Neuronal stem cell (in vitro differentiated cells): ENCODE measurements around the gene RBM4.

Source experiments
- DNase-seq: peaks from one replicate; pipeline ENCODE4 v3.0.0-alpha.2; 2013; ENCODE audit warnings: low spot score
- H2AFZ ChIP-seq: one replicate; pipeline ENCODE4 v1.6.1; 2013; ENCODE audit warnings: mild to moderate bottlenecking, low read length, inconsistent platforms
- H2AK5ac ChIP-seq: 2 replicates; pipeline ENCODE4 v1.6.1; 2013; ENCODE audit warnings: low read depth, mild to moderate bottlenecking, inconsistent platforms, low read length, moderate library complexity, mixed read lengths
- H2BK120ac ChIP-seq: 2 replicates; pipeline ENCODE4 v1.6.1; 2013; ENCODE audit warnings: low read depth, mild to moderate bottlenecking, inconsistent platforms, low read length, moderate library complexity, mixed read lengths
- H2BK12ac ChIP-seq: one replicate; pipeline ENCODE4 v1.6.1; 2013; ENCODE audit warnings: low read length, inconsistent platforms
- H2BK15ac ChIP-seq: 2 replicates; pipeline ENCODE4 v1.6.1; 2013; ENCODE audit warnings: mild to moderate bottlenecking, low read length, inconsistent platforms, mixed read lengths
- H2BK5ac ChIP-seq: one replicate; pipeline ENCODE4 v1.6.1; 2013; ENCODE audit warnings: inconsistent platforms, mild to moderate bottlenecking, low read length, moderate library complexity
- H3K14ac ChIP-seq: one replicate; pipeline ENCODE4 v1.6.1; 2013; ENCODE audit warnings: low read length, inconsistent platforms
- H3K18ac ChIP-seq: 2 replicates; pipeline ENCODE4 v1.6.1; 2013; ENCODE audit warnings: low read length, inconsistent platforms
- H3K23ac ChIP-seq: 2 replicates; pipeline ENCODE4 v1.6.1; 2013; ENCODE audit warnings: low read depth, mild to moderate bottlenecking, mixed read lengths, low read length, inconsistent platforms; ENCODE audit not compliant: poor library complexity
- H3K27ac ChIP-seq: replicated peaks from 3 replicates; pipeline ENCODE4 v1.5.1; 2013; ENCODE audit warnings: low read length, inconsistent platforms
- H3K27me3 ChIP-seq, 3 experiments: 2 replicates each; pipeline ENCODE4 v1.6.1; 2013; ENCODE audit warnings: low read length in 3 of 3, mild to moderate bottlenecking in 2 of 3, inconsistent platforms in 1 of 3, low read depth in 1 of 3, mixed read lengths in 1 of 3, moderate library complexity in 1 of 3; ENCODE audit not compliant: control insufficient read depth in 3 of 3, insufficient read depth in 3 of 3
- H3K36me3 ChIP-seq, 2 donors: replicated peaks in 1 of 2; 2 replicates each; pipeline ENCODE4 v1.6.1; 2013; ENCODE audit warnings: low read length in 2 of 2; ENCODE audit not compliant: control insufficient read depth in 2 of 2, insufficient read depth in 2 of 2
- H3K4ac ChIP-seq: 2 replicates; pipeline ENCODE4 v1.6.1; 2013; ENCODE audit warnings: inconsistent platforms, mild to moderate bottlenecking, low read length, moderate library complexity
- H3K4me1 ChIP-seq, 2 donors: 1 replicate in 1 of 2; 2 replicates in 1 of 2; pipeline ENCODE4 v1.6.1; 2013; ENCODE audit warnings: low read length in 2 of 2, low read depth in 1 of 2; ENCODE audit not compliant: control insufficient read depth in 2 of 2, insufficient read depth in 1 of 2
- H3K4me2 ChIP-seq: one replicate; pipeline ENCODE4 v1.6.1; 2013; ENCODE audit warnings: mild to moderate bottlenecking, low read length, inconsistent platforms; ENCODE audit not compliant: insufficient read depth, poor library complexity, severe bottlenecking
- H3K4me3 ChIP-seq, 2 donors: 2 replicates each; pipeline ENCODE4 v1.5.1; 2013; ENCODE audit warnings: low read length in 2 of 2, mild to moderate bottlenecking in 2 of 2, inconsistent platforms in 1 of 2, moderate library complexity in 1 of 2
- H3K79me1 ChIP-seq: one replicate; pipeline ENCODE4 v1.6.1; 2013; ENCODE audit warnings: low read depth, mild to moderate bottlenecking, inconsistent platforms, low read length, moderate library complexity
- H3K9ac ChIP-seq: one replicate; pipeline ENCODE4 v1.6.1; 2013; ENCODE audit warnings: mild to moderate bottlenecking, low read depth, low read length, inconsistent platforms; ENCODE audit not compliant: poor library complexity
- H3K9me3 ChIP-seq, 2 donors: replicated peaks in 1 of 2; 2 replicates each; pipeline versions ENCODE3 to v1.6.1; 2013; ENCODE audit warnings: low read length in 2 of 2, mild to moderate bottlenecking in 2 of 2, inconsistent platforms in 1 of 2, low read depth in 1 of 2, mixed read lengths in 1 of 2, moderate library complexity in 1 of 2; ENCODE audit not compliant: control insufficient read depth in 2 of 2, insufficient read depth in 1 of 2
- H4K8ac ChIP-seq: one replicate; pipeline ENCODE4 v1.6.1; 2013; ENCODE audit warnings: low read depth, mild to moderate bottlenecking, inconsistent platforms, low read length, moderate library complexity
- H4K91ac ChIP-seq: one replicate; pipeline ENCODE4 v1.6.1; 2013; ENCODE audit warnings: low read length, low read depth, mild to moderate bottlenecking, inconsistent platforms; ENCODE audit not compliant: poor library complexity
- WGBS, 2 donors: extraction: QIAGEN DNeasy Blood & Tissue Kit; methylation state at CpG; one replicate each; pipeline ENCODE4 v1.1.7; 2013; ENCODE audit warnings: missing lambda C conversion rate in 2 of 2, mixed read lengths in 1 of 2; ENCODE audit not compliant: insufficient read length in 2 of 2, insufficient replicate concordance in 1 of 2; ENCODE audit errors: extremely low coverage in 2 of 2; 5-methylcytosine and 5-hydroxymethylcytosine counted together

Gene RBM4

DNA sequence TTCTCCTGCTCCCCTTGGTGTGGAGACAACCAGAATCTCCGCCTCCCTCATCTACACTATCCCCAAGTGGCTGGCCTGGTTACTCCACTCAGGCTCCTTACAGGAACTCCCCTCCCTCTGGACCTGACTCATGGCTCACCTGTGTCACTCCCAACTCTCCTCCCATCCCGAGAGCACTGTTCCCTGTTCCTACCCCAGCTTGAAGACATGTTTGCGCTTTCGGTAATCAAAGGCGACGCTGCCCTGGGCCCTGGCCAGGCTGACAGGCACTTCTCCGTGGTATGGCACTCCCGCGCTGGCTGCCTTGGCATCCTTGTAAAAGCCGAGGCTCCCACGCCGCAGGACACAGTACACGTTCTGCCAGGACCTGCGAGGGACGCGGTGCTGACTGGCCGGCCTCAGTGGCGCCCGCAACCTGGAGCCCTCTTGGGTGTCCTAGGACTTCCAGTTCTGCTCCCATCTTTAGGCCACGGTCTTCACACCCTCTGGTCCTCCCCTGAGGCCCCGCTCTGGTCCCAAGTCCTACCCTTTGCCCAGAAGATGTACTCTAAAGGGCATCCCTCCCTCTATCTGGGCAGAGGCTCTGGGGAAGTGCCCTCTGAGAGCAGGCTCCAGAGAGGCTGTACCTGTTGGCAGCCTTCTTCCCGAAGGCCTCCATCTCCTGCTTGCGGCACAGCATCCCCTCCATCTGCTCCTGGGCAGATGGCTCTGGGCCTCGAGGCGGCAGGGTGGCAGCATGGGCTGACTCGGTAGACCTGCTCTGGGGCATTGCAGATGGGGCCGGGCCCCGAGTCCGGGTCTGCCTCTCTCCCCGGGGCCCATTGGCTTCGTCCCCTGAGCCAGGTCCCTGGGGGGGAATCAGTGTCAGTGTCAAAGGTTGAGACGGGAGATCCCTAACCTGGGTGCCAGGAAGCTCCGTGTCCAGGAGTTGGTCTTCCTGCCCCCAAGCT lies 48.6 kb downstream of the RBM4 start:
- H3K36me3 ChIP-seq: peaks cover 51 to 74% of the 10 kb centered on the region in 2 donors
- no peak overlapping the region for H3K14ac ChIP-seq
- no peak overlapping the region for H3K4ac ChIP-seq
- H3K27me3 ChIP-seq: no peaks in the 10 kb centered on the region
- DNase-seq: no peak
- H3K9ac ChIP-seq: no peak overlapping the region
- peak overlapping the region; percentile 96 for H4K8ac ChIP-seq
- H2AFZ ChIP-seq: no peak overlapping the region
- H4K91ac ChIP-seq: no peak overlapping the region
- peaks cover 0 to 2% of the 10 kb centered on the region in 2 donors for H3K9me3 ChIP-seq
- no peaks in the 10 kb centered on the region for H3K4me1 ChIP-seq
- H2AK5ac ChIP-seq: no peak overlapping the region
- no peak overlapping the region for H2BK120ac ChIP-seq
- H3K27ac ChIP-seq: no peak overlapping the region
- no CpG with 5 or more reads among the region's 33 CpGs for WGBS, 2 donors
- no peak overlapping the region for H3K4me2 ChIP-seq
- peak overlapping the region; percentile 55 for H3K23ac ChIP-seq
- H2BK5ac ChIP-seq: peak overlapping the region; percentile 94
- peaks cover 4% of the 10 kb centered on the region for H3K79me1 ChIP-seq
- H2BK12ac ChIP-seq: no peak overlapping the region
- H3K18ac ChIP-seq: peak overlapping the region; percentile 19
- no peak overlapping the region for H2BK15ac ChIP-seq
- H3K4me3 ChIP-seq: no peak overlapping the region

DNA sequence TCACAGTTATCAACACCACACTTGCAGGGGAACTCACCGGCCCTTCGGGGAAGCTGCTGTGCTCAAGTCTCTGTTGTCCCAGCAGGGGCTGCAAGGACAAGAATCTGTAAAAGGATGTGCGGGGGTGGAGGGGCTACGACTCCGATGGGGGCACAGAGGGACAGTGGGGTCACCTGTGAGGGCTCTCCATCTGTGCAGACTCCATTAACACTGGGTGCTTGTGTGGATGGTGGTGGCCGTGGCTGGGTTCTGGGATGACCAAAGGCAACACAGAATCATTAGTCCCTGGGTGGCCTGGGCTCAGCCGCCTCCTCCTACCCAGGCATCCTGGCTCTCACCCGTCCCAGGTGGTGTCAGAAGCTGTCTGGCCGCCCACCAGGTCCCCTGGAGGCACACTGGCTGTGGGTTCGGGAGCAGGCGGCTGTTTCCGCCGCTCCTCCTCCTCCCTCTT lies 49.4 kb downstream of the RBM4 start:
- Histone ChIP-seq H3K23ac (no peak overlapping the region), H2AK5ac (no peak overlapping the region), H3K79me1 (peaks cover 5% of the 10 kb centered on the region), H3K4me3 (no peak overlapping the region), H4K91ac (no peak overlapping the region), H3K9ac (no peak overlapping the region), H3K4ac (no peak overlapping the region), H2BK5ac (peak overlapping the region; percentile 94), H2BK12ac (no peak overlapping the region), H2AFZ (no peak overlapping the region), H3K27me3 (no peaks in the 10 kb centered on the region), H3K14ac (no peak overlapping the region), H2BK15ac (no peak overlapping the region), H3K9me3 (peaks cover 0 to 2% of the 10 kb centered on the region in 2 donors), H4K8ac (no peak overlapping the region), H3K18ac (no peak overlapping the region), H2BK120ac (no peak overlapping the region), H3K27ac (no peak overlapping the region), H3K4me2 (no peak overlapping the region), H3K4me1 (no peaks in the 10 kb centered on the region), H3K36me3 (peaks cover 58 to 82% of the 10 kb centered on the region in 2 donors)
- no peak for DNase-seq
- no CpG with 5 or more reads among the region's 13 CpGs for WGBS, 2 donors

DNA sequence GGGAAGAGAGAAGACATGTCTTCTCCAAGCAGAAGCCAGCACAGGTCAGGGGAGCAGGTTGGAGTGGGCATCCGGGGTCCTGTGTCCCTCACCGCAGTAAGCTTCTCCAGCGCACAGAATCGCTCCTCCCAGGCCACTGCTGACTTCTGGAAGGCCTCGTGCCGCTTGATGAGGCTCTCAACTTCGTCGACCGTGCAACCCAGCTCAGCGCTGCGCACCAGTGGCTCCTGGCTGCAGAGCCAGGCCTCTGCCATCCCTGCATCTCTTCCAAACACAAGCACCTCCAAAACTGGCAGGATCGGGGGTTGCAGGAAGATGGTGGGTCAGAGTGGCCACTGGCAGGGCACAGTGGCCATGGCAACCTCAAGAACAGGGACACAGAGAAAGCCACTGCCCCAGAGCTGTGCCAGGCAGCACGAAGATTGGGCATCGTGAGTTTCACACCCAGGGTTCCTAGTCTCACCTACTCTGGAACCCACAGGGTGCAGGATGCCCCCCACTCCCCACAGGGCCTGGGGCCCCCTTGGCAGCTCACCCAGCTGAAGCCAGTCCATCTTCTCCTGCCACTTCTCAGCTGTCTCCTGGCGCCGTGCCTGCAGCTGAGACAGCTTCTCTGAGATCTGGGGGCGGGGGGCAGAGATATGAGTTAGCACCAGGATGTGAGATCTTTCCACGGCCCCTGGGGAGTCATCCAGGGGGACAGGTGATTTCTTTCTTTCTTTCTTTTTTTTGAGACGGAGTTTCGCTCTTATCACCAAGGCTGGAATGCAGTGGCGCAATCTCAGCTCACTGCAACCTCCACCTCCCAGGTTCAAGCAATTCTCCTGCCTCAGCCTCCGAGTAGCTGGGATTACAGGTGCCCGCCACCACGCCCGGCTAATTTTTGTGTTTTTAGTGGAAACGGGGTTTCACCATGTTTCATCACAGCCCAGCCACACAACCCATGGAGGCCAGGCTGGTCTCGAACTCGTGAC lies 50.3 kb downstream of the RBM4 start:
- Histone ChIP-seq H3K23ac (peak overlapping the region; percentile 43), H3K9me3 (peaks cover 0 to 2% of the 10 kb centered on the region in 2 donors), H2BK15ac (no peak overlapping the region), H3K18ac (no peak overlapping the region), H3K4me2 (no peak overlapping the region), H4K8ac (no peak overlapping the region), H2AFZ (no peak overlapping the region), H2AK5ac (no peak overlapping the region), H3K4me1 (no peaks in the 10 kb centered on the region), H2BK5ac (no peak overlapping the region), H3K4me3 (no peak overlapping the region), H2BK120ac (no peak overlapping the region), H3K27ac (no peak overlapping the region), H3K9ac (no peak overlapping the region), H3K79me1 (peaks cover 5% of the 10 kb centered on the region), H3K4ac (no peak overlapping the region), H2BK12ac (no peak overlapping the region), H3K14ac (no peak overlapping the region), H3K36me3 (peaks cover 67 to 91% of the 10 kb centered on the region in 2 donors), H3K27me3 (no peaks in the 10 kb centered on the region), H4K91ac (no peak overlapping the region)
- WGBS, 2 donors: no CpG with 5 or more reads among the region's 28 CpGs
- no peak for DNase-seq
